Fibroblast of villous mesenchyme (primary cell): ENCODE data around the gene MEIOSIN. TPM values are rescaled to one million over a fixed set of nuclear protein-coding genes. Genes with fewer than 3 reads are reported as not detected.

Source experiments
- DNase-seq: peaks from one replicate; pipeline ENCODE4 v3.0.0-alpha.2; 2010; ENCODE audit warnings: low read depth
- H3K4me3 ChIP-seq: 2 replicates; pipeline ENCODE4 v1.5.1; 2011; ENCODE audit warnings: low read depth, mild to moderate bottlenecking, low read length
- total RNA-seq: library from RNA; depleted of rRNA; stranded (reverse); fragments of >200 nt; gene quantifications from 2 replicates; pipeline ENCODE4 v1.2.3, GENCODE V29; 2012
- TF ChIP-seq, protein P1 (sequence below): IDR thresholded peaks from 2 replicates; pipeline ENCODE4 v1.5.1; 2012; ENCODE audit warnings: low read depth, mild to moderate bottlenecking, low read length; ENCODE audit not compliant: insufficient read depth

MEIOSIN gene
- total RNA-seq, 1 donor, result not detected

DNA sequence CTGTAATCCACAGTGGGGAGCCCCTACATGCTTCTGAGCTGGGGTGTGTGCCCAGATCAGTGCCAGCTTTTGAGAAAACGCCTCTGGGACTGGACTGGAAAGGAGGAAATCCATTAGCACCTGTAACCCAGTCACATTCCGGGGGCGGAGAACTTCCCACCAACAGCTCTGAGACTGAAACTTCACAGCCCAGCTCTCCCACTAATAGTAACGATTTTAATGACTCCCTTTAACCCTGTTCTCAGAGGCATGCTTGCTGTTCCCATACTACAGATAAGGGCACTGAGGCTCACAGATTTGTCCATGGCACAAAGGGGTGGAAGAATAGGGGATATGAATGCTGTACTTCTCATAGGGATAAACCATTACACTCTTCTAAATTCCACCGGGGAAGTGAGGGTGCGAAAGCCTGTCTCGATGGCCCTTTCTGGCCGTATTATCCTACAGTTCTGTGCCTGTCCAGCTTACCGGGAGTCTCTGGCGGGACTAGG is 3.4 kb upstream of the MEIOSIN start:
- TF ChIP-seq, protein P1, sequence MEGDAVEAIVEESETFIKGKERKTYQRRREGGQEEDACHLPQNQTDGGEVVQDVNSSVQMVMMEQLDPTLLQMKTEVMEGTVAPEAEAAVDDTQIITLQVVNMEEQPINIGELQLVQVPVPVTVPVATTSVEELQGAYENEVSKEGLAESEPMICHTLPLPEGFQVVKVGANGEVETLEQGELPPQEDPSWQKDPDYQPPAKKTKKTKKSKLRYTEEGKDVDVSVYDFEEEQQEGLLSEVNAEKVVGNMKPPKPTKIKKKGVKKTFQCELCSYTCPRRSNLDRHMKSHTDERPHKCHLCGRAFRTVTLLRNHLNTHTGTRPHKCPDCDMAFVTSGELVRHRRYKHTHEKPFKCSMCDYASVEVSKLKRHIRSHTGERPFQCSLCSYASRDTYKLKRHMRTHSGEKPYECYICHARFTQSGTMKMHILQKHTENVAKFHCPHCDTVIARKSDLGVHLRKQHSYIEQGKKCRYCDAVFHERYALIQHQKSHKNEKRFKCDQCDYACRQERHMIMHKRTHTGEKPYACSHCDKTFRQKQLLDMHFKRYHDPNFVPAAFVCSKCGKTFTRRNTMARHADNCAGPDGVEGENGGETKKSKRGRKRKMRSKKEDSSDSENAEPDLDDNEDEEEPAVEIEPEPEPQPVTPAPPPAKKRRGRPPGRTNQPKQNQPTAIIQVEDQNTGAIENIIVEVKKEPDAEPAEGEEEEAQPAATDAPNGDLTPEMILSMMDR, result no peak
- peak overlapping the region; percentile 99 for H3K4me3 ChIP-seq
- no peak for DNase-seq

DNA sequence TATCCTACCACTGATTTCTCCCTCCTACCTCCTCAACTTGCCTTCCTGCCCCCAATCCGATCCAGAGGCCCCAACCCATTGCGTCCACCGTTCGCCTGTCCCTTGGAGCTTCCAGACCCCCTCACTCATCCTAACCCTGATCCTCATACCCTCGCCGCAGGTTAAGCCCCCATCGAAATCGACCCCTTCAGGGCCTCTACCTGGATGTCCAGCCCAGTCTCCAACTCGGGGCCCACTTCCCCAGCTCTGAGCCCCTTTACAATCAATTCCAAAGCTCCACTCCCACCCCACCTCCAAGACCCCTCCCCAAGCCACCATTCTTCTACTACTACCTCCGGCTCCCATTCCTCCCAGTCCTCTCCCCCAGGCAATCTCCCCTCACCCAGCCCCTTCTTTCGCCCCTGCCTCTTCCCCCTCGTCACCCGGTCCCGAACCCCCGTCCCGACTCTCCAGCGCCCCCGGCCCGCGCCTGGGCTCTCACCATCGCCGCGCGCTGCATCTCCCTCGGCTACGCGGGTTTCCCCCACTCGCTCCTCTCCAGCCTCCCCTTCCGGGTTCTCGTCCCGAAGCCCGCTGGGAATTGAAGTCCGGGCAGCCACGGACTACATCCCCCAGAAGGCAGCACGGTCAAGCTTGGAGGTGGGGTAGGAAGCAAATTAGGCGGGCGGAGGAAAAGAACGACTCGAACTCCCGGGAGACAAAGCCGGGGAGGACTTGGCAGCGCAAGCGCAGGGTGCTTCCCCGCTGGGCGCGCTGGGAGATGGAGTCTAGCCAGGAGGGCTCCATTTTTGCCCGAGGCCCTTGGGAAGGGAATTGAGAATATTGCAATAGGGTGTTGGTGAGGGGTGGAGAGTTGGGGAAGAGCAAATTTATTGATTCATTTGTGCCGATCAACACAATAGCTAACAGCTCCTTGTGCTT is 2.6 kb upstream of the MEIOSIN start, which contains the start of gene FBXO46:
FBXO46 (minus strand) TSS at position 529 of the 921 bp plus-strand sequence. CDS start 17,401 bp downstream, outside the sequence.
- TF ChIP-seq, protein P1, result peak; percentile 10
- H3K4me3 ChIP-seq, result peak within 1 kb of the TSS; percentile 99
- DNase-seq, result peak; percentile 99

DNA sequence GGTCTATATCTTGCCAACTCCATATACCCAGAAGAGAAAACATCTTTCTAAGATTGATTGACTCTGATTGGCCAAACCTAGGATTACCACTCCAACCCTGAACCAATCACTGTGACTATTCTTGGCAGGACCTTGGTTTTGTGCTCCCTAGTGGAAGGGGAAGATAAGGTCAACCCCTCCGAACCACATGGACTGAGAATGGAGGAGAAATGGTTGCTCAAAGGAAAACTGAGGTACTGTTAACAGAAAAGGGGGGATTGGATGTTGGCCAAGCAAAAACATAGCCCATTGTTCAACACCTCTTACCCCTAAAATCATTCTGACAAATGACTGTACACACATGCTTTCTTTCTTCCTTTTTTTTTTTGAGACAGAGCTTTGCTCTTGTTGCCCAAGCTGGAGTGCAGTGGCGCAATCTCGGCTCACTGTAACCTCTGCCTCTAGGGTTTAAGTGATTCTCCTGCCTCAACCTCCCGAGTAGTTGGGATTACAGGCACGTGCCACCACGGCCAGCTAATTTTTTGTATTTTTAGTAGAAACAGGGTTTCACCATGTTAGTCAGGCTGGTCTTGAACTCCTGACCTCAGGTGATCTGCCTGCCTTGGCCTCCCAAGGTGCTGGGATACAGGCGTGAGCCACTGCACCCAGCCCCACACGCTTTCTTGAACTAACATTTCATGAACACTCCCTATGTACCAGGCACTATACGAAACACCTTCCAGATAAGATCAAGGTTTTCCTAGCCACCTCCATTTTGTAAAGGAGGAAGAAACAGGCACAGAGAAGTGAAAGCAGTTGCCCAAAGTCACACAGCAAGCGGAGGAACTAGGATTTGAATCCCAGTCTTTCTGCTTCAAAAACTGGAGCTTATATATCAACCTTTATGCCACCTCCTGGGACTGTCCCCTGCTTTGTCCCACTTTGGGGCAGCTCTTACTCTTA is 6.5 kb downstream of the MEIOSIN start:
- no peak overlapping the region for H3K4me3 ChIP-seq
- DNase-seq, result no peak
- TF ChIP-seq, protein P1, result no peak

DNA sequence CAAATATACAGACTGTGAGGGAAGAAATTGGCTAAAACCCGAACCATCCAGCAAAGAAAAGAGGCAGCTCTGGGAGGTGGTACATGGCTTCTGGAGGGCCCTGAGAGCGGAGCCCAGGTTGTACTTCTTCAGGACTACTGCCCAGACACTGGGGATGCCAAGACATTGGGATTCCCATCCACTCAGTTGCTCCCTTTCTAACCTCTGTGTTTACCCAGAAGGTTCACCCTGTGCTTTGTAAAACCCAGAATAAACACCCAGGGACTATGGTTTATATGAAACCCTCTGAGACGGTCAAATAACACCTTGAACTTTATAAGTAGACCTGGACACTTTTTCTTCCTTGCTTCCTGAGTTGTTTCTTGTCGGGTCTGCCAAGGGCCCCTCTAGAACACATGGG is 9.7 kb downstream of the MEIOSIN start:
- TF ChIP-seq, protein P1, result no peak
- DNase-seq, result no peak
- no peak overlapping the region for H3K4me3 ChIP-seq

DNA sequence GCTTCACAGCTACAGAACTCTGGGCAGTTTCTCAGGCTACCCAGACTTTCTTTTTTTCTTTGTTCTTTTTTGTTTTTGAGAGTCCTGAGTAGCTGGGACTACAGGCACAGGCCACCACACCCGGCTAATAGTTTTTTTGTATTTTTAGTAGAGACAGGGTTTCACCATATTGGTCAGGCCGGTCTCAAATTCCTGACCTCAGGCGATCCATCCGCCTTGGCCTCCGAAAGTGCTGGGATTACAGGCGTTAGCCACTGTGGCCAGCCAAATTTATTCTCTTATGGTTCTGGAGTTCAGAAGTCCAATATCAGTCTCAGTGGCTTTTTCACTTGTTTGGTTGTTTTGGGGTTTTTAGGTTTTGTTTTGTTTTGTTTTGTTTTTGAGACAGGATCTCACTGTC is 12.4 kb downstream of the MEIOSIN start:
- TF ChIP-seq, protein P1, result no peak
- no peak overlapping the region for H3K4me3 ChIP-seq
- no peak for DNase-seq

DNA sequence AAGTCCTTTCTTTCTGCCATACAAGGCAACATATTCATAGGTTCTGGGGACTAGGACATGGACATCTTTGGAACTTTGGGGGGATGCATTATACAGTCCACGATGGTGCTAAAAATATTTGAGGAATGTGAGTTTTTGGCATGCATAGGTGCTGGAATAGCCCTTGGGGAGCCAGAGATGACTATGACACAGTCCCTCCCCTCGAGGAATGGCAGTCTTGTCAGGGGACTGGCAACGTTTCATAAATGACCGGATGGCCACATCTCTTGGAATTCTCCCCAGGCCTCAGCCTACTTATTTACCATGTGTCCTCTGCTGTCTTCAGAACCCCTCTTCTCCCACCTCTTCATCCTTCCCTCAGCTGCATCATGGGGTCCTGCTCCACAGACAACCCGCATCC is 13.6 kb downstream of the MEIOSIN start:
- no peak overlapping the region for H3K4me3 ChIP-seq
- TF ChIP-seq, protein P1, result no peak
- DNase-seq, result no peak
